ENCODE measurements around the gene LRRC73. TPM values are rescaled to one million over a fixed set of nuclear protein-coding genes. Genes with fewer than 3 reads are reported as not detected.

LRRC73 gene
- total RNA-seq, 1 donor from 2014 or later = not detected

DNA sequence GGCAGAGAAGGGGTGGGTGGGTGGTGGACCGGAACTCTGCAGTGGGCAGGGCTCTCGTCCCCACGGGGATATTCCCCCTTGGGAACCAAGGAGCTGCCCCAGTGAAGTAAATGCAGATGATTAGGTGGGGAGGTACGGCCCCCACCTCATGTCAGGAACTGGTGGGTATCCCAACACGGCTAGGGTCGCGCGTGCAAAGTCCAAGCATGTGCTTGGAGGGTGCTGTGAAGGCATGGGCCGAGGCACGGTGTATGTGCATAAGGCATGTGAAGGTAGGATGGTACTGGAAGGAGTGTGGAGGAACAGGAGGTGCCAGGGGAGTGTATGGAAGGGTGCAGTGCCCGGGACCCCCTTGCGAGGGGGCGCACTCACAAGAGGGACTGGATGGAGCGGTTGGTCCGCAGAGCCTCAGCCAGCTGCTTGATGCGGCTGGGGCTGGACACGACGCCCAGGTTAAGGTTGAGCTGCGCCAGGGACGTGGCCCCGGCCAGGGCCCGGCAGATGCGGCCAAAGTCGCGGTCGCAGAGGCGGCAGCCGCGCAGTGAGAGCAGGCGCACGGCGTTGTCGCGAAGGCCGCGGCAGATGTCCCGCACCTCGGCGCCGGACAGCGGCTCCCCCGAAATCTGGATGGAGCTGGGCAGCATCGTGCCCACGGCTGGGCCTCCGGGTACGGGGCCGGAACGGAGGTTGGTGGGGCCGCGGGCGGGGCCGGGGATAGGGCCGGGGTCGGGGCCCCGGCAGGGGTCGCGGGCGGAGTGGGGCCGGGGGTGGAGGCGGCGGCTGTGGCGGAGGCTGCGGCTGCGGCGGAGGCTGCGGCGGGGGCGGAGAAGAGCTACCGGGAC, 783 bp downstream of the LRRC73 start:
- Histone ChIP-seq H3K36me3 (peaks cover 42 to 50% of the 10 kb centered on the region in 2 donors), H3K4me3 (peak overlapping the region; percentile 72 to 91), H3K4me1 (peaks cover 8 to 15% of the 10 kb centered on the region in 2 donors), H3K27me3 (no peaks in the 10 kb centered on the region), H3K9me3 (no peaks in the 10 kb centered on the region), H3K27ac (peak overlapping the region in 1 of 2 donors; percentile 28)
- intact Hi-C loops (cut with DNase I) = loop anchor here (5.0 kb wide), 1 partner anchor 282 kb away; the partner anchor contains the start of gene DNPH1
- TF ChIP-seq, protein P1, sequence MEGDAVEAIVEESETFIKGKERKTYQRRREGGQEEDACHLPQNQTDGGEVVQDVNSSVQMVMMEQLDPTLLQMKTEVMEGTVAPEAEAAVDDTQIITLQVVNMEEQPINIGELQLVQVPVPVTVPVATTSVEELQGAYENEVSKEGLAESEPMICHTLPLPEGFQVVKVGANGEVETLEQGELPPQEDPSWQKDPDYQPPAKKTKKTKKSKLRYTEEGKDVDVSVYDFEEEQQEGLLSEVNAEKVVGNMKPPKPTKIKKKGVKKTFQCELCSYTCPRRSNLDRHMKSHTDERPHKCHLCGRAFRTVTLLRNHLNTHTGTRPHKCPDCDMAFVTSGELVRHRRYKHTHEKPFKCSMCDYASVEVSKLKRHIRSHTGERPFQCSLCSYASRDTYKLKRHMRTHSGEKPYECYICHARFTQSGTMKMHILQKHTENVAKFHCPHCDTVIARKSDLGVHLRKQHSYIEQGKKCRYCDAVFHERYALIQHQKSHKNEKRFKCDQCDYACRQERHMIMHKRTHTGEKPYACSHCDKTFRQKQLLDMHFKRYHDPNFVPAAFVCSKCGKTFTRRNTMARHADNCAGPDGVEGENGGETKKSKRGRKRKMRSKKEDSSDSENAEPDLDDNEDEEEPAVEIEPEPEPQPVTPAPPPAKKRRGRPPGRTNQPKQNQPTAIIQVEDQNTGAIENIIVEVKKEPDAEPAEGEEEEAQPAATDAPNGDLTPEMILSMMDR (IDR thresholded peaks at IDR 0.05) = no peak
- DNase-seq (ENCODE audit: low spot score in 2 of 2) = no peak

DNA sequence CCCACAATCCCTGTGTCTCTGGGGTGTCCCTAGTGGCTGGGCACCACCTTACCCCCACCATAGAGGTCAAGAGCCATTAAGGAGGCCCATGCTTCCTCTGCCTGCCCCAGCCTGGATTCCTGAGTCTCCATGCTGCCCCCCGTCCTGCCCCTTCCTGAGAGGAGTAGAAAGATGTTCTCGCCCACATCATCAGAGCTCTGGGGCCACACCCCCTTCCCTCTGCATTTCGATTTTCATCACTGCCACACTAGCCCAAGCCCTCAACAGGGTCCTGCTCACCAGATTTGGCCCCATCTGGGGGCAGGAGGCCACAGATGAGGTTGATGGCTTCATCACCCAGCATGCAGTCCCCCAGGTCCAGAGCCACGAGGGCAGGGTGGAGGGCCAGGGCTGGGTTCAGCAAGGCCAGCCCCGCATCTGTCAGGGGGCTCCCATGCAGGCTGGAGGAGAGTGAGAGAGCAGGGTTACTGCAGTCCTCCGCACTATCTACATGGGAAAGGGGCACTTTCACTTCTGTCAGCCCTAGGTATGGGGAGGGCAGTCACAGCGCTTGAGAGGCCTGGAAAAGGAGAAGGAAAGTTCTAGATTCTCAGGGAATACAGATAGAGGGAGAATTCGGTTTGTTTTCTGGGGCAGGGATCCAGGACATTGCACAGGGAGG, 1.5 kb downstream of the LRRC73 start:
- H3K4me3 ChIP-seq = peak overlapping the region; percentile 72 to 91
- peaks cover 8 to 15% of the 10 kb centered on the region in 2 donors for H3K4me1 ChIP-seq
- H3K36me3 ChIP-seq = peaks cover 46 to 49% of the 10 kb centered on the region in 2 donors
- TF ChIP-seq, protein P1 (IDR thresholded peaks at IDR 0.05) = no peak
- no peaks in the 10 kb centered on the region for H3K27me3 ChIP-seq
- H3K27ac ChIP-seq = no peak overlapping the region
- intact Hi-C loops (cut with DNase I) = loop anchor here (5.0 kb wide), 1 partner anchor 281 kb away; the partner anchor contains the start of gene DNPH1
- H3K9me3 ChIP-seq = no peaks in the 10 kb centered on the region
- DNase-seq (ENCODE audit: low spot score in 2 of 2) = no peak

DNA sequence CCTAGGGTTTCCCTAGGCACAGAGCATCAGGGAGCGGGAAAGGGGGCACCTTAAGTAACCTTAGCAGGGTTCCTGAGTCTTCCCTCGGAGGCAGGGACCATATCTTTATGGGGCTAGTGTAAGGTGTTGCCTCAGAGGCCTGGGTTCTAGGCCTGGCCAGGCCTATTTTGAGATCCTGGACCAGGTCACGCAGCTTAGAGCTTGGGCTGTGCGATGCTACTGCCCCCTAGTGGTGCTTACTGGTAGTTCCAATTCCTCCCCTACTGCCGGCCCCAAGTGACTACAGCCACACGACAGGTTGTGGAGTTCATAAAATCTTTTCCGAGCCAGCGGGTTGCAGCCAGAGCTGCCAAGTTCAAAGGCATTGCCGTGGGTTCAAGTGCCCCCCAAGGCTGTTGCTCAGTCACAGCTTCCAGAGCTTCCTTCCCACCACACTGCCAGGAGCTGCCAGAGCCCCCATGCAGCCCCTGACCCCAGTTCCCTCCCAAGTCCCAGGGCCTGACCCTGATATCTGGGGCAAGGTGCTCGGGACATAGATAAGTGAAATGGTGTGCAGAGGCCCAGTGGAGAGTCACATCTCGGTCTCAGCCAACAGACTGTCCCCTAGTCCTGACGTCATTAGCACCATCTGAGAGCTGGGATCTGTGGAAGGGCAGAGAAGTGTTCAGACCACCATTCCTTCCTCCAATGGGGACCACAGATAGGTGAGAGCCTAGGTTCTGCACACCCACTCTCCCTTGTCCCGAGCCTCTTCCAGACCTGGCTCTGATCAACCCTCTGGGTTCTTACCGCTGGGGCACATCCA, 3.3 kb downstream of the LRRC73 start:
- H3K27ac ChIP-seq = no peak overlapping the region
- peaks cover 45 to 48% of the 10 kb centered on the region in 2 donors for H3K36me3 ChIP-seq
- H3K9me3 ChIP-seq = no peaks in the 10 kb centered on the region
- H3K27me3 ChIP-seq = no peaks in the 10 kb centered on the region
- no peak overlapping the region for H3K4me3 ChIP-seq
- TF ChIP-seq, protein P1 (IDR thresholded peaks at IDR 0.05) = peak; percentile 86 to 97 (median 91)
- H3K4me1 ChIP-seq = peaks cover 8 to 15% of the 10 kb centered on the region in 2 donors
- peak in 1 of 2 donors; percentile 86 for DNase-seq (ENCODE audit: low spot score in 2 of 2)
- intact Hi-C loops (cut with DNase I) = loop anchor here (1.0 to 5.0 kb wide), 2 partner anchors 53 to 280 kb away; partner anchors contain the start of gene DNPH1

DNA sequence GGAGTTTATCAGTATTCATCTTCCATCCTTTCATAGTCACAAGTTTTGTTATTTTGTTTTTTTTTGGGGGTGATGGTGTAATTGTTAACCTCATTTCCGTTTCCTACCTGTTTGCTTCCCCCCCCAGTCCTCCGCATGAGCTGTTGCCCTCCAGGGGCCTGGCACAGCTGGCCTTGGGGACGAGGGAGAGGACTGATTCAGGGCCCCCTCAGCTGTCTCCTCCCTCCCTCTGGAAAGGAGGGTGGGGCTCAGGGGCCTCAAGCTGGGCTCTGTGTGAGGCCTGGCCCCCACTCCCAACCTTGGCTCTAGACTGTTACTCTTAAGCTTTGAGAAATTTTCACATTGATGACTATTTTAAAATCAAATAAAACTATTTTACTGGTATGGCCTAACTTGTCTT, 4.0 kb downstream of the LRRC73 start:
- Histone ChIP-seq H3K27ac (no peak overlapping the region), H3K4me3 (no peak overlapping the region), H3K27me3 (no peaks in the 10 kb centered on the region), H3K4me1 (peaks cover 8 to 15% of the 10 kb centered on the region in 2 donors), H3K36me3 (peaks cover 41 to 46% of the 10 kb centered on the region in 2 donors), H3K9me3 (no peaks in the 10 kb centered on the region)
- no peak for DNase-seq (ENCODE audit: low spot score in 2 of 2)
- intact Hi-C loops (cut with DNase I) = loop anchor here (1.0 to 5.0 kb wide), 2 partner anchors 52 to 279 kb away; partner anchors contain the start of gene DNPH1
- TF ChIP-seq, protein P1 (IDR thresholded peaks at IDR 0.05) = no peak

DNA sequence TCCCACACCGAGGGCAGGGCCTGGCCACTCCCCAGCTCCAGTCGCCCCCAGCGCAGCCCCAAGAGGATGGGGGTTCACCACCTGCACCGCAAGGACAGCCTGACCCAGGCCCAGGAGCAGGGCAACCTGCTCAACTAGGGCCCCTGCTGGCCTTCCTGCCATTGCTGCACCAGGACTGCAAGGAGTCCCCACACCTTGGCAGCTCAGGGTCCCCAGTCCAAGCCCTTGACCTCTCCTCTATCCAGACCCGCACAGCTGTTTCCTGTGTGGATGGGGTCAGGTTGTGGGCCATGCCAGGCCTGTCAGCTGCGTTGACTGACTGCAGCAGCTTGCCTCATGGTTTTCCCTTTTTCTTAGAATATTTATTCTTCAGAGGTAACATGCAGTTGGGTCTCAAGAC, 4.4 kb downstream of the LRRC73 start:
- Histone ChIP-seq H3K4me1 (peaks cover 8 to 13% of the 10 kb centered on the region in 2 donors), H3K36me3 (peaks cover 42 to 49% of the 10 kb centered on the region in 2 donors), H3K9me3 (no peaks in the 10 kb centered on the region), H3K27ac (no peak overlapping the region), H3K4me3 (no peak overlapping the region), H3K27me3 (no peaks in the 10 kb centered on the region)
- intact Hi-C loops (cut with DNase I) = loop anchor here (1.0 to 5.0 kb wide), 2 partner anchors 51 to 278 kb away; partner anchors contain the start of gene DNPH1
- TF ChIP-seq, protein P1 (IDR thresholded peaks at IDR 0.05) = no peak
- DNase-seq (ENCODE audit: low spot score in 2 of 2) = no peak
